GM12873 (cell line): ENCODE data around the gene MBL2.

ENCODE experiments used
- CTCF ChIP-seq: IDR thresholded peaks from 2 replicates; pipeline ENCODE4 v1.5.1; 2012; ENCODE audit warnings: low read depth, mild to moderate bottlenecking, moderate library complexity, low read length, control low read depth; ENCODE audit not compliant: insufficient read depth; ENCODE audit errors: missing control alignments

The MBL2 gene

GRCh38 chr10:52771534-52772445 is 794 bp downstream of the MBL2 start:
- no peak for TF ChIP-seq CTCF

DNA sequence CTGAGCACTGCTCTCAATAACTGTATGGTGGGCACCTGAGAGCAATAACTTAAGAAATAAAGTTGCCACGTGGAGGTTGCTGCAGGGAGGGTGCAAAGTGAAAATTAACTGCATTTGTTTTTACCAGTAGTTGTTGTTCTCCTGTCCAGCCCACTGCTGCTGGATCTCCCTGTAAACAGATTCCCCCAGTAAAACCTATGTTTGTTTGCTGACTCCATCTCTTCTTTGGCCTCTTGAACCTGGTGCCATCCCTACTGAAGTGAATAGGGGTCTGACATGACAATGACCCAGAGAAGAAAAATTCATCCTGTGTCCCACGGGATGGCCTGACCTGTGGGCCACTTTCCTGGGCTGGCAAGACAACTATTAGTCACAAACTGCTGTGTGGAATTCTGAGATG is 1.7 kb downstream of the MBL2 start:
- TF ChIP-seq CTCF = no peak

DNA sequence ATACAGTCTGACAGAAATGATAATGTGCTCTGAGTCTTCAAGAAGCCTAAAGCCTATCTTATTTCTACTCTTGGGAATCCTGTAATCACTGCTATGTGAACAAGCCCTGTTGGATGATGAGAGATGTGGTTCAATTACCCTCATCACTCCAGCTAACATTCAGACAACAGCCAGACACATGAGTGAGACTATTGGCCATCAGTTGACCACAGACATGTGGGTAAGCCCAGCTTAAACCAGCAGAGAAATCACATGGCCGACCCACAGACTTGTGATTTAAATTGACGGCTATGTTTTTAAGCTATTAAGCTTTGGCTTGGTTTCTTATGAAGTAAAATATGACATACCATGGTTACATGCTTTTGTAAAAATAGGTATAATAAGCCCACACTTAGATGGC is 2.6 kb downstream of the MBL2 start:
- TF ChIP-seq CTCF = no peak

GRCh38 chr10:52768001-52768532 is 4.5 kb downstream of the MBL2 start:
- TF ChIP-seq CTCF = no peak

- TF ChIP-seq CTCF = no peak
Measured at GRCh38 chr10:52762088-52762487, 10.5 kb downstream of the MBL2 start.

- TF ChIP-seq CTCF = no peak
Measured at GRCh38 chr10:52759154-52759553, 13.4 kb downstream of the MBL2 start.

GRCh38 chr10:52758406-52758805 is 14.2 kb downstream of the MBL2 start:
- TF ChIP-seq CTCF = no peak
